GM23338 (cell line): ENCODE measurements around the gene HECTD1. TPM values are rescaled to one million over a fixed set of nuclear protein-coding genes. Genes with fewer than 3 reads are reported as not detected.

Experiments used
- ATAC-seq: fragments of 200-7000 bp; cut with Tn5 transposase; 3 replicates; pipeline ENCODE4 v1.9.1; 2020
- DNase-seq: peaks from one replicate; pipeline ENCODE4 v3.0.0-alpha.2; 2015; ENCODE audit warnings: low spot score
- H2AFZ ChIP-seq: fragments of 200-600 bp; sonication (generic); 2 replicates; pipeline ENCODE4 v1.8.0; 2016; ENCODE audit warnings: antibody characterized with exemption, mild to moderate bottlenecking, moderate library complexity
- H3F3A ChIP-seq: fragments of 200-600 bp; sonication (generic); replicated peaks from 2 replicates; pipeline ENCODE4 v1.8.0; 2017; ENCODE audit warnings: antibody characterized with exemption, mixed run types, low read depth
- H3K27ac ChIP-seq: fragments of 200-600 bp; sonication (generic); 2 replicates; pipeline ENCODE4 v1.6.1; 2016; ENCODE audit warnings: low read depth
- H3K27me3 ChIP-seq: fragments of 200-600 bp; sonication (generic); 2 replicates; pipeline ENCODE4 v1.8.0; 2016; ENCODE audit warnings: mild to moderate bottlenecking, mixed run types, moderate library complexity; ENCODE audit not compliant: insufficient read depth
- H3K36me3 ChIP-seq: fragments of 200-600 bp; sonication (generic); 2 replicates; pipeline ENCODE4 v1.8.0; 2016; ENCODE audit warnings: mild to moderate bottlenecking; ENCODE audit not compliant: insufficient read depth
- H3K4me1 ChIP-seq: fragments of 200-600 bp; sonication (generic); 2 replicates; pipeline ENCODE4 v1.8.0; 2016; ENCODE audit warnings: mild to moderate bottlenecking, moderate library complexity; ENCODE audit not compliant: insufficient read depth
- H3K4me2 ChIP-seq: fragments of 200-600 bp; sonication (generic); 2 replicates; pipeline ENCODE4 v1.7.1; 2017; ENCODE audit warnings: mixed run types
- H3K4me3 ChIP-seq: fragments of 200-600 bp; sonication (generic); 2 replicates; pipeline ENCODE4 v1.6.1; 2016; ENCODE audit warnings: mixed run types
- H3K79me2 ChIP-seq: fragments of 200-600 bp; sonication (generic); replicated peaks from 2 replicates; pipeline ENCODE4 v1.8.0; 2017; ENCODE audit warnings: mild to moderate bottlenecking; ENCODE audit not compliant: insufficient read depth
- H3K9me2 ChIP-seq: fragments of 200-600 bp; sonication (generic); 2 replicates; pipeline ENCODE4 v1.8.0; 2017; ENCODE audit not compliant: insufficient read depth
- H4K20me1 ChIP-seq: fragments of 200-600 bp; sonication (generic); replicated peaks from 2 replicates; pipeline ENCODE4 v1.8.0; 2017; ENCODE audit warnings: mild to moderate bottlenecking; ENCODE audit not compliant: insufficient read depth
- H3K27ac Mint-ChIP-seq: 2 replicates; pipeline ENCODE4 v1.8.0; 2020; ENCODE audit warnings: inconsistent platforms, mild to moderate bottlenecking, moderate library complexity, mixed read lengths
- H3K27me3 Mint-ChIP-seq: 3 replicates; pipeline ENCODE4 v1.8.0; 2022; ENCODE audit warnings: low read depth, mild to moderate bottlenecking, moderate library complexity, mixed read lengths, inconsistent platforms; ENCODE audit not compliant: insufficient read depth, poor library complexity
- H3K36me3 Mint-ChIP-seq: 3 replicates; pipeline ENCODE4 v1.8.0; 2021; ENCODE audit warnings: low read depth, mild to moderate bottlenecking, inconsistent platforms, moderate library complexity, mixed read lengths
- H3K4me1 Mint-ChIP-seq: 3 replicates; pipeline ENCODE4 v1.8.0; 2020; ENCODE audit warnings: mild to moderate bottlenecking, inconsistent platforms, mixed read lengths
- H3K4me3 Mint-ChIP-seq: 3 replicates; pipeline ENCODE4 v1.8.0; 2021; ENCODE audit warnings: moderate library complexity, mild to moderate bottlenecking, inconsistent platforms, mixed read lengths
- H3K9me3 Mint-ChIP-seq: 3 replicates; pipeline ENCODE4 v1.8.0; 2020; ENCODE audit warnings: moderate library complexity, mild to moderate bottlenecking, inconsistent platforms, mixed read lengths
- CREB1 ChIP-seq: fragments of 250-450 bp; sonication (Bioruptor Pico); IDR thresholded peaks from 2 replicates; pipeline ENCODE4 v1.5.0; 2020; ENCODE audit warnings: low read depth, mild to moderate bottlenecking, moderate library complexity
- CTCF ChIP-seq, 2 experiments: fragments of 200-600 bp in 1 of 2; sonication (generic) in 1 of 2; conservative IDR thresholded peaks; 2 replicates each; pipeline versions ENCODE4 v1.5.1 to v1.6.1; 2016 to 2017; ENCODE audit warnings: antibody characterized with exemption in 2 of 2, low read depth in 2 of 2, mild to moderate bottlenecking in 2 of 2, moderate library complexity in 1 of 2
- ETS1 ChIP-seq: IDR thresholded peaks from 2 replicates; pipeline ENCODE4 v1.6.1; 2016; ENCODE audit warnings: antibody characterized with exemption
- EZH2 ChIP-seq: fragments of 200-600 bp; sonication (generic); IDR thresholded peaks from one replicate; pipeline ENCODE4 v1.8.0; 2017; ENCODE audit warnings: antibody characterized with exemption, mild to moderate bottlenecking, low read depth; ENCODE audit not compliant: unreplicated experiment
- EZH2phosphoT487 ChIP-seq: fragments of 200-600 bp; sonication (generic); IDR thresholded peaks from one replicate; pipeline ENCODE4 v1.8.1; 2018; ENCODE audit warnings: antibody characterized with exemption; ENCODE audit not compliant: unreplicated experiment
- JUNB ChIP-seq: IDR thresholded peaks from one replicate; pipeline ENCODE4 v1.6.1; 2016; ENCODE audit warnings: antibody characterized with exemption; ENCODE audit not compliant: unreplicated experiment
- NANOG ChIP-seq: IDR thresholded peaks from 2 replicates; pipeline ENCODE4 v1.6.1; 2016; ENCODE audit warnings: antibody characterized with exemption, borderline replicate concordance
- POLR2AphosphoS5 ChIP-seq: IDR thresholded peaks from 2 replicates; pipeline ENCODE4 v1.6.1; 2016; ENCODE audit warnings: antibody characterized with exemption, low read depth
- REST ChIP-seq: IDR thresholded peaks from one replicate; pipeline ENCODE4 v1.6.1; 2018; ENCODE audit warnings: antibody characterized with exemption; ENCODE audit not compliant: unreplicated experiment
- STAT1 ChIP-seq: IDR thresholded peaks from one replicate; pipeline ENCODE4 v1.6.1; 2016; ENCODE audit warnings: antibody characterized with exemption; ENCODE audit not compliant: unreplicated experiment
- ZNF114 ChIP-seq: fragments of 250-450 bp; sonication (Bioruptor Pico); IDR thresholded peaks from 2 replicates; pipeline ENCODE4 v1.5.0; 2020; ENCODE audit warnings: mild to moderate bottlenecking, moderate library complexity
- ZNF331 ChIP-seq: fragments of 250-450 bp; sonication (Bioruptor Pico); IDR thresholded peaks from 2 replicates; pipeline ENCODE4 v1.5.0; 2020; ENCODE audit warnings: low read depth, mild to moderate bottlenecking, moderate library complexity
- ZNF462 ChIP-seq: fragments of 250-450 bp; sonication (Bioruptor Pico); IDR thresholded peaks from 2 replicates; pipeline ENCODE4 v1.5.0; 2020; ENCODE audit warnings: mild to moderate bottlenecking, moderate library complexity
- polyA plus RNA-seq: library from polyadenylated mRNA; unstranded; fragments of >200 nt; fragmentation: Nextera tagmentation; extraction: Ambion mirVana; gene quantifications from 2 replicates; pipeline ENCODE4 v1.2.1, GENCODE V29; 2016
- total RNA-seq: library from RNA; depleted of rRNA; stranded (reverse); fragments of >200 nt; shearing (Covaris generic); gene quantifications from 2 replicates; pipeline ENCODE4 v1.2.3, GENCODE V29; 2014

The HECTD1 gene
- total and polyA plus RNA-seq, 2 experiments from 2014 or later = 42.1 to 132 TPM

- no peaks in the 10 kb centered on the region for H3K27me3 ChIP-seq
- peaks cover 29% of the 10 kb centered on the region for H3K4me1 Mint-ChIP-seq
- H3K36me3 ChIP-seq = no peaks in the 10 kb centered on the region
- no peak overlapping the region for H3K4me3 Mint-ChIP-seq
- DNase-seq = no peak
- peaks cover 99% of the 10 kb centered on the region for H3K79me2 ChIP-seq
- H3K27ac ChIP-seq = no peak overlapping the region
- TF ChIP-seq ZNF331 (CRISPR knock-in tag) (no peak), POLR2AphosphoS5 (no peak), EZH2 (no peak), ETS1 (no peak), CREB1 (no peak), JUNB (no peak), CTCF (conservative IDR thresholded peaks at IDR 0.05; ENCODE audit: low read depth in 2 of 2) (no peak), NANOG (no peak), STAT1 (no peak), ZNF114 (CRISPR knock-in tag) (no peak), REST (no peak), ZNF462 (CRISPR knock-in tag) (no peak), EZH2phosphoT487 (no peak)
- peaks cover 4% of the 10 kb centered on the region for H3K27me3 Mint-ChIP-seq
- peaks cover 25% of the 10 kb centered on the region for H4K20me1 ChIP-seq
- peaks cover 7% of the 10 kb centered on the region for H3K4me1 ChIP-seq
- H3K4me2 ChIP-seq = no peak overlapping the region
- no peak overlapping the region for H2AFZ ChIP-seq
- H3K9me2 ChIP-seq = no peaks in the 10 kb centered on the region
- ATAC-seq = no peak
- H3F3A ChIP-seq = no peaks in the 10 kb centered on the region
- H3K36me3 Mint-ChIP-seq = peaks cover 46% of the 10 kb centered on the region; the same call in 2 of the 3 replicates
- no peaks in the 10 kb centered on the region for H3K9me3 Mint-ChIP-seq
- no peak overlapping the region for H3K4me3 ChIP-seq
- H3K27ac Mint-ChIP-seq = no peak overlapping the region
Measured at GRCh38 chr14:31201111-31201510, 6.5 kb downstream of the HECTD1 start.
